ENCODE measurements around the gene DYRK1A.

DYRK1A gene

GRCh38 chr21:37384416-37384815, 17.8 kb downstream of the DYRK1A start:
- DNase-seq (ENCODE audit: low read depth in 2 of 3, low spot score in 2 of 3): no peak

- DNase-seq (ENCODE audit: low read depth in 2 of 3, low spot score in 2 of 3): no peak
These were observed 18.7 kb downstream of the DYRK1A start for GRCh38 chr21:37385179-37385765.

- DNase-seq (ENCODE audit: low read depth in 2 of 3, low spot score in 2 of 3): no peak
These were observed 19.6 kb downstream of the DYRK1A start for GRCh38 chr21:37386151-37386550.

GRCh38 chr21:37389456-37389855, 22.9 kb downstream of the DYRK1A start:
- no peak for DNase-seq (ENCODE audit: low read depth in 2 of 3, low spot score in 2 of 3)

- no peak for DNase-seq (ENCODE audit: low read depth in 2 of 3, low spot score in 2 of 3)
These were observed 25.1 kb downstream of the DYRK1A start for GRCh38 chr21:37391666-37392065.

- DNase-seq (ENCODE audit: low read depth in 2 of 3, low spot score in 2 of 3): no peak
These were observed 25.9 kb downstream of the DYRK1A start for GRCh38 chr21:37392441-37392840.

GRCh38 chr21:37393030-37393429, 26.5 kb downstream of the DYRK1A start:
- no peak for DNase-seq (ENCODE audit: low read depth in 2 of 3, low spot score in 2 of 3)

GRCh38 chr21:37393786-37394185, 27.2 kb downstream of the DYRK1A start:
- no peak for DNase-seq (ENCODE audit: low read depth in 2 of 3, low spot score in 2 of 3)

- DNase-seq (ENCODE audit: low read depth in 2 of 3, low spot score in 2 of 3): no peak
These were observed 29.4 kb downstream of the DYRK1A start for GRCh38 chr21:37395961-37396360.

GRCh38 chr21:37396855-37397254, 30.3 kb downstream of the DYRK1A start:
- no peak for DNase-seq (ENCODE audit: low read depth in 2 of 3, low spot score in 2 of 3)

GRCh38 chr21:37398697-37399096, 32.1 kb downstream of the DYRK1A start:
- no peak for DNase-seq (ENCODE audit: low read depth in 2 of 3, low spot score in 2 of 3)

- no peak for DNase-seq (ENCODE audit: low read depth in 2 of 3, low spot score in 2 of 3)
These were observed 35.8 kb downstream of the DYRK1A start for GRCh38 chr21:37402251-37402867.

- no peak for DNase-seq (ENCODE audit: low read depth in 2 of 3, low spot score in 2 of 3)
These were observed 39.1 kb downstream of the DYRK1A start for GRCh38 chr21:37405629-37406028.

- no peak for DNase-seq (ENCODE audit: low read depth in 2 of 3, low spot score in 2 of 3)
These were observed 41.3 kb downstream of the DYRK1A start for GRCh38 chr21:37407719-37408420.

GRCh38 chr21:37408464-37409193, 42.1 kb downstream of the DYRK1A start:
- no peak for DNase-seq (ENCODE audit: low read depth in 2 of 3, low spot score in 2 of 3)

- no peak for DNase-seq (ENCODE audit: low read depth in 2 of 3, low spot score in 2 of 3)
These were observed 44.1 kb downstream of the DYRK1A start for GRCh38 chr21:37410639-37411038.

- no peak for DNase-seq (ENCODE audit: low read depth in 2 of 3, low spot score in 2 of 3)
These were observed 46.2 kb downstream of the DYRK1A start for GRCh38 chr21:37412603-37413360.

- no peak for DNase-seq (ENCODE audit: low read depth in 2 of 3, low spot score in 2 of 3)
These were observed 47.1 kb downstream of the DYRK1A start for GRCh38 chr21:37413553-37414291.

GRCh38 chr21:37414292-37415253, 48.0 kb downstream of the DYRK1A start:
- DNase-seq (ENCODE audit: low read depth in 2 of 3, low spot score in 2 of 3): no peak

Data from activated CD8-positive, alpha-beta memory T cell treated with anti-CD3 and anti-CD28 coated beads for 48 hours (primary cell).